RKO (cell line): ENCODE data around the gene PCDH1.
"Not testable (repeated sequence)": the region's sequence is repeated elsewhere in the genome, so short reads cannot be mapped to it uniquely, and the experiment has no call there.

Experiments
- DNase-seq: peaks from one replicate; pipeline ENCODE4 v3.0.0-alpha.2; 2016; ENCODE audit warnings: low spot score

The PCDH1 gene

DNA sequence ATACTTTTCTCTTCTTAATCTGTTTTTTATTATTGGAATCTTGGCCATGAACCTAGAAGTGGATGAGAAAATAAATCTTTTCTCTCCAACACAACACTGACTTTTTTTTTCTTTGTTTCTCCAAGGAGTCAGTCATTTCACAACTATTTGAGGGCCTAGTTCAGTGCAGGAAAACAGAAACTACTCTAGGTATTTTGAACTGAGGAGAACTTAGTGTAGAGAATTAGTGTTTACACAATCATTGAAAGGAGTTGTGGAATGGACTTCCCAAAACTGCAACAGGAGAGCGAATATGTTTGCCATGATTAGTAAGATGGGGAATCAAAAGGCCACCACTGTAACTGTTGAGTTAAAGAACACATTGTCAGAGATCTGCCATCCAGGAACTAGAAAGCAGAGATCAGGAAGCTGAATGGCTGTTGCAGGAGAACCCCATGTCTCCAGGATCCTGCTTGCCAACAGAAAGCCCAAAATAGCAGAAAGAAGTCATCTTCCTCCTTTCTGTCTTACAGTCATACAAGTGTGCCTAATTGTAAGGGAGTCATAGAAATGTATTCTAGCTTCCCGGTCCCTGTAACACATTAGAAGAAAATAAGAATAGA, 20.3 kb upstream of the PCDH1 start:
- no peak for DNase-seq

DNA sequence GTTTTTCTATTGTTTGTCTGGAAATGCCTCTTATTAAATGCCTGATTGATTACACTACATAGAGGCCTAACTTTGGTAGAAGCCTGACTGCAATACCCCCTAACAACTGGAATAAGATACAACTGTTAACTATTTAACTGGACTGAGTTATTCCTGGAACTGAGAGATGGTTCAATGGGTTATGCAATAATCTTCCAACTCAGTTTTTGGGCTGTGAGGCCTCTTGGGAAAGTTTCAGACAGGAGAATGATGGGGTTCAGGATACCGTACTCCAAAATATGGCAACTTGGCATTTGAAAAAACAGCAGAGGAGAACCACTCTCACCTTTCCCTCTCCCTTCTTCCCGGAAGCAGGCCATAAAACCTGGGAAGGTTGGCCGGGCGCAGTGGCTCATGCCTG, 19.2 kb upstream of the PCDH1 start:
- DNase-seq, result no peak

DNA sequence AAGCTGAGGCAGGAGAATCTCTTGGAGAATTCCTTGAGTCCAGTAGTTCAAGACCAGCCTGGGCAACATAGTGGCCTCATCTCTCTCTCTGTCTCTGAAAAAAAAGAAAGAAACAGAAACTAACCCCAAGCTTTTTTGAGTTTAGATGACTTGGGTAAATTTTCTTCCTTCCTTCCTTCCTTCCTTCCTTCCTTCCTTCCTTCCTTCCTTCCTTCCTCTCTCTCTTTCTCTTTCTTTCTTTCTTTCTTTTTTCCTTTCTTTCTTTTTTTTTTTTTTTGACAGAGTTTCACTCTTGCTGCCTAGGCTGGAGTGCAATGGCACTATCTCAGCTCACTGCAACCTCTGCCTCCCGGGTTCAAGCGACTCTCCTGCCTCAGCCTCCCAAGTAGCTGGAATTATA, 12.2 kb upstream of the PCDH1 start:
- DNase-seq, result not testable (repeated sequence)

DNA sequence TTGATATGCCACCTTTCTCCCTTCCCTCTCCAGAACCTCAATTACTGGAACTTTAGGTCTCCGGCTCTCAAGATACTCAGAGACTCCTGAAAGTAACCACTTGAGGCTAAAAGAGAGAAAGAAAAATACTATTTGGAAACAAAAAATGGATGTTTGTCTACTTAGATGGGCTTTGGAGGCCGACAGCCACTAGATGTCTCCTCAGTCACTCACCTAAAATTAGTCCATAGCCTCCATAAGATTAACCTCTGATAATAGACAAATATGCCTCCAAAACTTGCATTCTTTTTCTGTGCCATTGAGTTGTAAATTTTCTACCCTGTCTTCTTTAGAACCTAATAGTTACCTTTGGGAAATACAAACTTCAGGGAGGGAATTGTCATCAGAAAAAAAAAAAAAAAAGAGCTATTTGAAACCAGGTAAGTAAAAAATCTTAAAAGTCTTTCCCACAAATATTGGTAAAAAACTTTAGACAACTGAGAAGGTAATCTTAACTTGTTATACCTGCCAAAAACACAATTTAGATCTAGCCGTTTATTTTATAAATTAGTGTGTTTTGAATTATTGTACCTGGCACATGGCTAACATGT, 11.2 kb upstream of the PCDH1 start:
- DNase-seq, result peak; percentile 49

DNA sequence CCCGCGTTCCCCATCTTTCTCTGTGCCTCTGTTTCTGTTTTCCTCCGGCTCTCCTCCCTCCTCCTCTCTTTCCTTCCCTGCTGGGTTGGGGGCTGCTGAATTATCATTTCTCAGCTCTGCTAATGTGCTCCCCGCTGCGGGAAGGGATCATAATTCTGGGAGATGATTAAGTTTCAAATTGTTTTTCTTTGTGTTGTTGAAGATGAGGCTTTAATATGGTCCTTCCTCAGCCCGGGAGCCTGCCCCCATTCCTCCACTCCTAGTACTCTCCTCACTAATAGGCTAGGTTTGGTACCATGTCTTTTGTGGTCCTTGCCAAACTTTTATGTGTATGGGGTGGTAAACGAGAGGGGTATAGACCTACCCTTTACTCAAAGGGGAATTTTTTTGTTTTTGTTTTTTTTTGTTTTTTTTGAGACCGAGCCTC, 5.7 kb upstream of the PCDH1 start:
- no peak for DNase-seq

DNA sequence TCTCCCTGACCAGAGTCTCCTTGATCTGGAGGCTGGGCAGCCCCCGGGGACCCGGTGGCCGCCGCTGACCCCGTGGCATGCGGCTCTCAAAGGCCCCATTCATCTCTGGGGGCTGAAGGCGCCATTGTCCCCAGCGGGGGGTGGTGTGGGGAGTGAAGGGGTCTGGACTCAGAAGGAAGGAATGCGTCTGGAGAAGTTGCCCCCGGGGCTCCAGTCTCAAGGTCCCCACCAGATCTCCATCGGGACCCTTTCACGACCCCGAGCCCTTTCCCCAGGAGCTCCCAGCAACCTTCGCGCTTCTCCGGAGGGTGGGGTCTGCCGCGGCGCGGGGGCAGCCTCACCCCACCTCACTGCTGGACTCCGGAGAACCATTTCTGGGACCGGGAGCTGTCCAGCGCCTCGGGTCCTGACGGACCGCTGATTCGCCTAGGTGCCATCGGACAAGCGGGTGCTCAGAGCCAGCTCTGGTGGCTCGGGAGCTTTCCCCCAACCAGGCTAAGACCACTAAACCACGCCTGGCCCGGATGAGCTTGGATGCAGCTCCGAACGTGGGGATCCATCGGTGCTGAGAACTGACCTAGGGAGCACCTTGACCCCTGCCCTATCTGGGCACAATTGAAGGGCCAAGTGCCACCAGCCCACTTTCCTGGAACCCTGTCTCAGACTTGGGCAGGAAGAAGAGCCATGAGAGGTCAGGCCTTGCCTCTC, 5.1 kb upstream of the PCDH1 start:
- DNase-seq, result no peak

DNA sequence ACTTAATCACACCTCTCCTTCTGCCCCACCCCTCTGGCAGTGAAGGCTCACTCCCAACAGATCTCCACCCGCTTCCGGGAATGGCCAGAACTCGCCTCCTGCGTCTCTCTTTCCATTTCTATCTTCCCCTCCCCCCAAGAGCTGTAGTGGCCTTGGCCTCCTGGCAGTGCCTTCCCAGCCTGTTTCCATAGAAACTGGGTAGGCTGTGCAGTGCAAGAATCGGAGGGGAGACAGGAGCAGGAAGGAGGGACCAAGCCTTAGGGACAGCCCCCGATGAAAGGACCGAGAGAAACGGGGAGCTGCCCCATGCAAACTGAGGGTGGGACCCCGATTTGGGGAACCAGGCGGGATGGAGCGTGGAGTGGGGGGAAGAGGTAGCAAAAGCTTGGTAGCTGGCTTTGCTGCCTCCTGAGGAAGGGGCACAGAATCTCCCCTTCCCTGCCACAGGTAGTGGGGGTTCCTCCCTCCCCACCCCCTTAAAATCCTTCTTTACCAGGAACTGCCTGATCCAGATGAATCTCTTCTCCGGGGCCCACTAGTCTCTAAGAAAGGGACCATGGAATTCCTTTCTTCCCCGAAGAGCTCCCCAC, 4.5 kb upstream of the PCDH1 start:
- no peak for DNase-seq

DNA sequence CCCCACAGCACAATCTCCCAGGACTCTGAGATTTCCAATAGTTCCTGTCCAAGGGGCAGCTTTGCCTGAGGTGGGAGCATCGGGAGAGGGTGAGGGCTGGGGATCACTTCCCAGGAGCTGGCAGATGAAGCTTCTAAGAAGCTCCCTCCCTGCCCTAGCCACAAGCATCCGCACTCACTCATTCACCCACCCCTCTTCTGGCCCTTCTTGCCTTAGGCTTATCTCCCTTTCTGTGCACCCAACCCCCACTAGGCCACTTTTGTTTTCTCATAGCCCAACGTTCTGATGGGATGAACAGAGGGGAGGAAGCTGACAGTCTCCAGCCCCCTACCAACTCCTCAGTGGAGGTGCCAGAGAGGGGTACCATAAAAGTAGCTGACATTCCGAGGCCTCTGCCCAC, 3.7 kb upstream of the PCDH1 start:
- no peak for DNase-seq

DNA sequence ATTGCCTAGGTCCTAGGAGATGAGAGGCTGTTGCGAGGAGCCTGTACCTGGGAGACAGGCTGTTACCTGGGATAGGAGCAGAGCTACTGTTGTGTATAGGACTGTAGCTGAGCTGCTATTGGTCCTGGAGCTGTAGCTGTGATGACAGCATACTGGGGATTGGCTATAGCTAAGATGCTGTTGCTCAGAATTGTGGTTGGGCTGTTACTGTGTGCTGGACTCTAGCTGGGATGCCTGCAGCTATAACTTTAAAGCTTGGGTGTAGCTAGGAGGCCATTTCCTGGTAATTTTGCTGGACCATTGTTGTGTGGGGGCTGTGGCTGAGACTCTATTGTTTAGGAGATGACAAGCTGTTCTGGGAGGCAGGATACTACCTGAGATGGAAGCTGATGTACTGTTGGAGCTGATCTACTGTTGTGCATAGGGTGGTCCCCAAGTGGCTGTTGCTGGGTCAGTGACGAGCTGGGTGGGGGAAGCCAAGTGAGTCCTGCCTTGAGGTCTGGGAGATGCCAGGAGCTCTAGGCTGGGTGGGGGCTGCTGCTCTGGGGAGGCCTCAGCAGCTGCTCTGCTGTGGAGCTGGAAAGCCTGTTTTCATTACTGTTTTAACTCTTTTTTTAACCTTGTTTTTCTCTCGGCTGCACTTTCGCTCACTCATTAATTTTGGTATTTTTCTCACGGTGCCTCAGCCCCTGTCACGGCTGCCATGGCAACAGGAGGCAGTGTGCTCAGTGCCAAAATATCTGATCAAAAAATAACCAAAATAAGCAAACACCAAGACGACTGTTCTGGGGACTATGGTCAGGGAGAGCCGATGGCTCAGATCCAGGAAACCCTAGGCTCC, 3.0 kb upstream of the PCDH1 start:
- no peak for DNase-seq

DNA sequence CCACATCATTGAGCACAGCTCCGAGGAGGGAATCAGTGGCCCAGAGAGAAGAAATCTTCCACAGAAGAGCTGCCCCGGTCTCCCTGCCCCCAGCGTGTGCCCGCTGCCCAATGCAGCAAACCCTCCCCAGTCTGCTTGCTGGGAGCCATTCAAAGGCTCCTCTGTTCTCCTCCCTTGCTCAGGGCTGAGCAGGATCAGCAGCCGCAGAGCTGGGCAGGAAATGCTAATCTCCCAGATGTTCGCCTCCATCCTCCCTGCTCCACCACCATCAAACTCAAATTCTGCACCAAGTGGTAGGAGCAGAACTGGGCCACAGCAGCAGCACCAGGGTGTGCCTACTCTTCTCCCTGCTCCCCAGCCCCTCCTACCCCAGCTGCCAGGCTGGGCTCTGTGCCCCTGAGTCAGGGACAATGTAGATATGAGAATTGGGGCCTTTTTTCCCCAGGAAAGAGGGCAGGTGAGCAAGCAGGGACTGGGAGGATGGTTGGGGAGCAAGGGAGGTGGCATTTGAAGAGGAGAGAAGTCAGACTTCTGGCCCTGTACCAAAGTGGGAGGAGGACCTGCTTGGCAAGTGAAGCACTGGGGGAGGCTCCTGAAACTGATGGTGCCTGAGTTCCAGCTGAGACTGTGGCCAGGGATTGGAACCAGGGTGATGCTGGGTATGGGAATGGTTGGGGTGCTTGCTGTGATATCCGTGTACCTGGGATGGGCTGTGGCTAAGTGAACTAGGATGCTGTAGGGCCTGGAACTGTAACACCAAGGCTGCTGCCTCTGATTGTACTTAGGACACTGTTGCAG, 1.9 kb upstream of the PCDH1 start:
- DNase-seq, result no peak

DNA sequence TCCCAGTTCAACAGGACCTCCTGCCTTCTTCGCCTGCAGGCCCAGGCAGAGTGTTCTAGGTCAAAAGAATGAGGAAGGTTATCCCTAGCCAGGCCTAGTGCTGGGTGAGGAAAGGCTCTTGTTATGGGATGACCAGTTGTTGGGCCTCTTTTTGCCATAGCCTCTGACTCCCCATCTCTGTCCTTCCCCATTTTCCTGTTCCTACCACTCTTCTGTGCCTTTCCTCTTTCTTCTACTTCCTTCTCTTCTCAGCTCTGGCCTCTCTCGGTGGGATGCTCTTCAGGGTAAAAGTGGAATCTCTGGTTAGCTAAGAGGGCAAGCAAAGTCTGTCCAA, 1.2 kb upstream of the PCDH1 start:
- DNase-seq, result no peak

DNA sequence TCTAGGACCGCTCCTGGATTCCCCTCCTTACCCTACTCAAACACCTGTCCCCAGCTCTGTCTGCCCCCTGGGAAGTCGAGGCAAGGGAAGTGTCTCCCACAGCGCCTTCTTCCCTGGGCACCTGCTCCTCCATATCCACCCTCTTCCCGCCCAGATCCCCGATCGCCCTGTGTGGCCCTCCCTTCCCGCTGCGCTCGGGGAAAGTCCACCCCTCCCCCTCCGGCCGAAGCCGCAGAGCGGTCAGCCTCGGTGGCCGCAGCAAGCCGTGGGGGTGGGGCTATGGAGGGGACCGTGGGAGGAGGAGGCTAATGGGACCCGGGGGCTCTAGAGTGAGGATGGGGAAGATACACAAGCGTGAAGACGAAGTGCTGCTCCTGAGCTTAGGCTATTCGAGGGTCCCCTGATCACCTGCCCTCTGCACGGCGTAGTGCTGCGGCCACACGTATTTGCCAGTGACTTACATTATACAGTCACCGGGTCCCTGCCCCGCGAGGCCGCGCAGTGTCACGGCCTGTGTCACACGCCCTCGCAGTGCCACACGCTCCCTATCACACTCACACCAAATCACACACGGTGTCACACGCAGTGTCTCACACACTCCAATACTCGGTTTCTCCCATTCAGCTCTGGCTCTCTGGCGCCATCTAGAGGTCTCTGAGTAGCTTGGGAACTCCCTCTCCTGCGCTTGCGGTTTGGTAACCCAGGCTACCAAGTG, 658 bp upstream of the PCDH1 start:
- DNase-seq, result peak; percentile 83

DNA sequence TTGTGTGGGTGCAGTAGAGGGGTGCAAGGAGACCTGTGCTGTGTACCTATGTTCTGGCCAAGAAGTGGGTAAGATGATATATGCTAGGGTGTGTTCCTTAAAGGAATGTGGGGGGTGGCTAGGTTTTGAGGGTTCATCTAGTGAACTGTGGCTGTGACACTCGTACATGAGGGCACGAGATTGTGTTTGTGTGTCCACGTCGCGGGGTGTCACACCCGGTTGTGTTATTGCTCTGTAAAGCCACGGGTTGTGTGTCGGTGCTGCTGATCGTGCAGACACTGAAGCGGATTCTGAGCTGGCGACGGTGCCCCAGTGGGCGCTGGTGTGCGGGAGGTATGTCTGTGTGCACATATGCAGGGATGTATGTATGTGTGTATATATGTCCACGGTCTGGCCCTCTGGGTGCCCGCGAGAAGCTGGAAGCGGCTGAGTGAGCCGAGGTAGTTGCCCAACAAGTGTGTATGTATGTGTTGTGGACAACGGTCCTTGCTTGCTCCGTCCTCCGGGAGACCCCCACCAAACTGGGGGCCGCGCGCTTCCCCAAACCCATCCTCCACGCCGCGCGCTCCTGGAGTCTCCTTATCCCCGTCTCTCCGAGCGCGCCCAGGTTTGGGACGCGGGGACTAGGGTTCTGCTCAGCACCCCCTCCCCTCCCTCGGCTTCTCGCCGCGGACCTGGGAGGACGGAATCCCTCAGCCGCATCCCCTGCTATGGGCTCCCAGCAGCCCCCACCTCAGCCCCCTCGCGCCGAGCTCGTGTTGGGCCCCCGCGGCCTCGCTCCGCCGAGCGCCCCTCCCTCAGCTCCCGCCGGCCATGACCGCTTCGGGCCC, 639 bp downstream of the PCDH1 start:
- DNase-seq, result peak; percentile 12

DNA sequence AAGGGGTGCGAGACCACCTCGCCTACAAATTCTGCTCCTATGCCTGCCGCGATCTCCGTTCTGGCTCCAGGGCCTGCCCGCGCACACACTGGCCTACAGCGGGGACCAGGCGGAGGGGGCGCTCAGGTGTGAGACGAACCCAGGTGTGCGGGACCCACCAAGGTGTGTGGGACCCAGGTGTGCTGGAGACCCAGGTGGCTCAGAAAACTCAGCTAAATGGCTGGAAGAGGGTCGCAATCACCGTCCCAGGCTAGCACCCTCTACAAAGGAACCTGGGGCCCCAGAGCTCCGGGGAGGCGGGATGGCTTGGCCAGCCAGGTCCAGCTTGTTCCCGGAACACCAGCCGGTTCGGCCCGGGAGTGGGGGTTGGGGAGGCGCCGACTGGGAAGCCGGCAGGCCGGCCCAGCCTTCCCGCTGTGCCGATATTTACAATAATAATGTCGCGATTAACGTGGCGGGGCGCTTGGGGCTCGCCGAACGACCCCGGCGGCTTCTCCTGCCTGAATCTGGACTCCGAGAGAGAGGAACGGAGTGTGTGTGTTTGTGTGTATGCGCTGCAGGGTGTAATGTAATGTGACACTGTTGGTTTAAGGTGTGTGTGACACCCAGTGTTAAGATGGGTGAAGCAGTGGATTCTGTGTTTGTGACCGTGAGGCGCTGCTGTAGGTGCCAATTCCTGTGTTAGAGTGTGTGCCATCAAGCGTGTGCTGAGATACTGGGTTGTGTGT, 1.4 kb downstream of the PCDH1 start:
- DNase-seq, result no peak

DNA sequence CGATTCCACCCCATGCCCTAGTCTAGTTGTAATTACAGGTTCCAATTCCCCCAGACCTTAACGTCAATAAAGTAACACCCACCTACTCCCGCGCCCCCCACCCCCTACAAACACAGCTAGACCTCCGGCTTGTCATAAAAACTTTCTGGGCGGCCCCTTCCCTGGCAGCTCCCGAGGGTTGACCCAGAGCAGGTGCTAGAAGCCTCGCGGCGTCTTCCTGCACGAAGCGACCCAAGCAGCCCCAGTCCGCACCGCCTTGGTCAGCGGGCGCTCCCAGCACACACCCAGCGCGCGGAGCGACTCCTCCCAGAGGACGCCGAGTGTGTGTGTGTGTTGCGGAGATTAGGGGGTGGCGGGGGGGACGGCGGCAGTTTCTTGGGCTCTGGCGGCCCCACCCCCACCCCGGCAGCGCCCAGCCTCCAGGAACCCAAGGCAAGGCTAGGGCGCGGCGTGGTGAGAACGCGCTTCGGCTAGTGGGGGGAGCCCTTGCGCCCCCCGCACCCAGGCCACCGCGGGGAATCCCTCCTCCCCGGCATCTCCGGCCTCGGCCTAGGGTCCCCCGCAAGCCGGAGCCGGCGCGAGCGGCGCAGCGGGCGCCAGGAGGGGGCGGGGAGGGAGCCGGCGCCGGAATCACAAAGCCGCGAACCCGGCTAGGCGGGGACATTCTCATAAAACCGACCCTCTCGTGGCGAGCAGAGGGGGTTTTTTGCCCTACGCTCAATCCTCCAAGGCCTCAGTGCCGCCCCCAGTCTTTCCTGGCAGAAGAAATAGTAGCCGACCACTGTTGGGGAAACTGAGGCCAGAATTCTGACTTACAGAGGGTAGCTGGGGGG, 2.2 kb downstream of the PCDH1 start:
- DNase-seq, result no peak

DNA sequence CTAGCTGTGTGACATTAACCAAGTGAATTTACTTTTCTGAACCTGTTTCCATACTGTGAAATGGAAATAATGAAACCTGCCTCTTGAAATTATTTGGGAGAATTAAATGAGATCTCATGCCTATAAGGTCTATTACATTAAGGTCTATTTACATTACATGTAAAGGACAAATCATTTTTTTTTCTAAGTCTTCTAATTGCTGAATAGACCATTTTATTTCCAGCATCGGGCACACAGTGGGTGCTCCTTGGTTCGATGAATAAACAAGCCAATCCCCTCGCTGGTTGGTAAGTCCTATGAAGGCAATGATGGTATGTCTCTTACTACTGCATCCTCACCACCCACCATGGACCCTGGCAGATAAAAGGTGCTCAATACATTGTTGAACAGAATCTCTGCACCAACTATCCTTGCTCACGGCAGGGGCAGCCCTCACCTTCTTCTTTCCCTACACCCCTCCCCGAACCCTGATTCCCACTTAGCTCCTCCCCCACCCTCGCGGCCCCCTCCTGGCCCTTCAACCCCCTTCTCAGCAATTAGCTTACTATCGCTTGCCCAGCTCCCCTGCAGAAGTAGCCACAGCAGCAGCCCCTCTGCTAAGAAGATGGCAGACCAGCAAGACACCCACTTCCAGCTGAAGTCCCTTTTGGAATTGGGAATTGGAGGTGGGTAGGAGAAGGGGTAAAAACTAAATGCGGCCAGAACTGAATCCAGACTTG, 3.0 kb downstream of the PCDH1 start:
- DNase-seq, result no peak

DNA sequence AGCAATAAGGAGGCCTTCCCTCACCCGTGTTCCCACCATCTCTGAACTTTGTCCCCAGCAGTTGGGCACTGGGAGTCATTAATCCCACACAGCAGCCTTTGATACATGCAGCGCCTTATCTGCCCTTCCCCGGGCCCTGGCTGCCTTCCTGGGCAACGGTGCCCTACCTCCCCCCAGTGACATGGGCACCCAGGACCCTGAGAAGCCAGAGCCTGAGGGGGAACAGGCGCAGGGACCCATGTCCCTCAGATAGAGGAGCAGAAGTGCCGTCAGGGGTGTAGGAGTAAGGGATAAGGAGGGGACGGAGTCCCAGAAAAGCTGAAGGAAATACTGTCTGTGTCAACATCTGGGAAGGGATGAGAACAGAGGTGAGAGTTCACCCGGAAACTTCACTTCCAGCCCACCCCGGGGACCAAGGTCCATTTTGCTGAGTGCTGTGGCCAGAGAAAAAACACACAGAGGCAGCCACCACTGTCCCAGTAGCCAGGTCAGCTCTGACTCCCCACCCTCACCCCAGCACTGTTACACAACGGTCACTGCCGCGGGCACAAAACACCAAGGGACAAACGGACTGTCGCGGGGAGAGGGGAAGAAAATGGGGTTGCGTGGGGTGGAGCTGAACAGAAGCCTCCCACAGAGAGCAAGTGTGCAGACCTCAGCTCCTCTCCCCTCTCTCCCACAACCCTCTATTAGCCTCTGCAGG, 3.8 kb downstream of the PCDH1 start:
- DNase-seq, result no peak
